NCI-H2029 (cell line): ENCODE data around the gene ANTXR1.

ENCODE experiments used
- DNase-seq: peaks from one replicate; lab custom pipeline; 2025; lab: John Stamatoyannopoulos, UW

Gene ANTXR1

DNA sequence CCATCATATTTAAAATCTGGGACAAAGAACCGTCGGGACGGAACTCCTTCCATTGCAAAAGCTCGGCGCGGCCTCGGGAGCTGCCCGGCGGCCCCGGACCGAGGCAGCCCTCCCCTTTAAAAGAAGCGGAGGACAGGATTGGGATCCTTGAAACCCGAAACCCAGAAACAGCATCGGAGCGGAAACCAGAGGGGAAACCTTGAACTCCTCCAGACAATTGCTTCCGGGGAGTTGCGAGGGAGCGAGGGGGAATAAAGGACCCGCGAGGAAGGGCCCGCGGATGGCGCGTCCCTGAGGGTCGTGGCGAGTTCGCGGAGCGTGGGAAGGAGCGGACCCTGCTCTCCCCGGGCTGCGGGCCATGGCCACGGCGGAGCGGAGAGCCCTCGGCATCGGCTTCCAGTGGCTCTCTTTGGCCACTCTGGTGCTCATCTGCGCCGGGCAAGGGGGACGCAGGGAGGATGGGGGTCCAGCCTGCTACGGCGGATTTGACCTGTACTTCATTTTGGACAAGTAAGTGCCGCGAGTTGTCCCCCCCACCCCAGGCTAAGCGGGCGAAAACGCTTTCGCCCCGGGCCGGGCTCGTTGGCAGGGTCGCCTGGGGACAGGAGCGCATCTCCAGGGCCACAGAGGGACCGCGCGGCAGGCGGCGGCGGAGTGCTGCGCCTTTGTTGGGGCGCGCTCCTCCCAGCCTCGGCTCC, at the start of gene ANTXR1:
TSS of gene ANTXR1 (plus strand) at position 38 of the 698 bp plus-strand sequence. CDS start at position 359, 321 bp downstream.
- DNase-seq, result peak; percentile 33

DNA sequence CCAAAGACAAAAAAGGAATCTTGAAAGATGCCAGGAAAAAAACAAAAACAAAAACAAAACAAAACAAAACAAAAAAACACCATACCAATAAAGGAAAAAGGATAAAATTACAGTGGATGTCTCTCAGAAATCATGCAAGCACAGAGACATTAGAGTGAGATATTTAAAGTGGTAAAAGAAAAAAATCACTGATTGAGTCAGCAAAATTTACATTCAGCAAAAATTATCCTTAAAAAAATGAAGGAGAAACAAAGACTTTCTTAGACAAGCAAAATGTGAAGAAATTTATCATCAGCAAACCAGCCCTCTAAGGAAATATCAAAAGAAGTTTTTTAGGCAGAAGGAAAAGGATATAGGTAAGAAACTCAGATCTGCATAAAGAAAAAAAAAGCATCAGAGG, 48.7 kb upstream of the ANTXR1 start:
- DNase-seq, result no peak

DNA sequence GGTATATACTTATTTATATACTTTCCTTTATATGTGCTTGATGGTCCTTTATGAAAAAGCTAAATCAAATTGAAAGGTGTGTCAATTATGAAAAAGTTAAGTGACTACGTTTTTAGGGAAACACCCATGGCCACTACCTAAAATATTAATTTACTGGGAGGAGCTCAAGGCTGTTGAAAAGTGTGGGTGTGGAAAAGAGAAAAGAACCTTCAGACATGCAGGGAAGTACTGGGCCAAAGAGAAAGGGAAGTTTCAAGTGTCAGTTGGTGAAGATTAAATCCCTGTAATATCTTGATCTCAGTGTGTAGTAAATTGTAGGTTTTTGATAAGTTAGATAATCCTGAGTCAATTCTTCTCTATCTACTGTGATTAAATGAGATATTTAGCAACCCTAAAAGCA, 44.8 kb upstream of the ANTXR1 start:
- no peak for DNase-seq

DNA sequence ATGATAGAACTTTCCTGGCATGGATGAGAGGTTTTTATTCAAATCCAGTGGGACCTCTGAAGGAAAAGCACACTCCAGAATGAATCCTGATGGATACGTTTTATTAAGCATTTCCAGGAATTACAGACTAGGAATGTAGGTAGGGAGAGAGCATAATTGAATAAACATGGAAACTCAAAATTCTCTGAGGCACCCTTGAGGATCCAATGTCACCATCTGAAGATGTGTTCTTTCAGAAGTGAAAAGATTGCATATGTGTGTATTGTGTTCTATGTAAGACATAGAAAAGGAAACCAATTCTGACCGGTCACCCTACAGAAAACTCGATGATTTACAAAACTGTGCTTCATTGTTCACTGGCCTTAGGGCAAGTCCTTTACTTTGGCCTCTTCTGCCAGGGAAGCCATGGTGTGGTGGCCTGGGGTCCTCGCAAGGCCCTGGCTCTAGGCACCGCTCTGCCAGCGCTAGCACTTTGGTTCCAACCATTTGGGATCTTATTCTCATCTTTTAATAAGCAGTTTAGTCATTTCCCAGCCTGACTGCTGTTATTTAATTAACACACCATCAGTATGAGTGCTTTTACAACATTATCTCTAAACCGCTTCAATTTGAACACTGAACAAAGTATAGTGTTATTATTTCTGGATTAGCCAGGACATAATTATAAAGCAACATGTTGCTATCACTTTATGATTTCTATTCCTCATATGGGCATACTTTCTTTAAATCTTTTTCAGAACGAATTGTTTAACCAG, 43.1 kb upstream of the ANTXR1 start:
- no peak for DNase-seq

DNA sequence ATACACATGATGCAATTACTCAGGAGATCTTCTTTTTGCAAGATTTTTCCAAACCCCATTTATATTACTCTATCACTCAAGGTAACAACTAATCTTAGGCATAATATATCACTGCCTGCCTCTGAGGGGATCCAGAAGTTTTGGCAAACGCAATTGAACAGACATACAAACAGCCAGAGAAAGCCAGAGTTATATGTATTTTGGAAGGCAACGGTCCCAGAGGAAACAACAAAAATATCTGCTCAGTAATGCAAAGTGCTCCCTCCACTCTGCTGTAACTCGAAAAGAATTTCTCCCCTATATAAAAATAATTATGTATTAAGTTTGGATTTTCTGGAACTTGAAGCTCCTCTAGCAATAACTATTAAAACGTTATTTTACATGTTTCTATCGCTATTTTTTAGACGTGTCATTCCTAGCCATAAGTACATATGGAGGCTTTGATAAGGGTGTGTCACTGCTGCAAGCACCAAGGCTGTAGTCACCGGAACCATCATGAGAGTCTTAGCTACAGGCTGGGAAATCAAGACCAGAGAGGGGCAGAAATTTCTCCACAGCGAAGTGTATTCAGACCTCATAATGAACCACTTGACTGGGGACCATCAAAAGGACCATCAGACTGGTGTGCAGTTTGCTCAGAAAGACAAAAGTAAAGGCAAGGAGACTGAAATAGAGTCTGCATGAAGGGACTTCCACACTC, 42.3 kb upstream of the ANTXR1 start:
- no peak for DNase-seq

DNA sequence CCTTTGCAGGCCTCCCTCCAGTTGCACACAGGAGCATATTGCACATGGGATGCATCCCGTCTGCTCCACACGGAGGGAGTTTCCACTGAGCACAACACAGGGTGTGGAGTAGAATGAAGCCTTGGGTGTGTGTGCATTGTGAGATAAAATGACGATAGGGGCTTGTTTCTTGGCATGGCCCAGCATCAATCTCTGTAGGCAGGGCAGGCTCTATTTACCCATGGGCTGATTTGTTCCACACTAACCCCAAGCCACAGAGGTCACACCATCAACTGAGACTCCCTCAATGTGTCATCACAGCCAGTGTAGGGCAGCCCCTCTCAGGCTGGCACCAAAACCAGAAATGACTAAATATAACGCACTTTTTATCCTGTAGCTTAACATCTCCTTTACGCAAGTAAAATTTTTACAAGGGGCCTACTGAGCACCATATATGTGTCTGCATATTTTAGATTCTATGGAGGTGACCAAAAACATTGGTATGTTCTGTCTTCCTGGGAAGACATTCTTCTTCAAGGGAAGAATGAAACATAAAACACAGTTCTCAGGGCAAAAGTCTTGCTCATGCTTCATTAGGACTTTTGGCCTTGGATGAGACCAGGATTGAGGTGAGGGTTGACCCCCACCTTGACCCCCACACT, 41.3 kb upstream of the ANTXR1 start:
- DNase-seq, result no peak

DNA sequence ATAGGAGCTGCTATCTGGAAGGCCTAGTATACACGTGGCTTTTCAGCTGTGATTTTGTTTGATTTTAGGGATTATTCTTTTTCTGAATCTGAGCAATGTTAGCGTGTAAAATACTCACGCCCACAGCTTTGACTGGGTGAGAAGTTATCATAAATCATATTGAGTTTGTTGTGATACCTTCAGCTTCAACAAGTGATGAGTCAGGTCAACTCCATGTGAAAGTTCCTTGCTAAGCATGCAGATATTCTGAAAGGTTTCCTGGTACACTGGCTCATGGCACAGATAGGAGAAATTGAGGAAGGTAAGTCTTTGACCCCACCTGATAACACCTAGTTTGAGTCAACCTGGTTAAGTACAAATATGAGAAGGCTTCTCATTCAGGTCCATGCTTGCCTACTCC, 38.7 kb upstream of the ANTXR1 start, which contains the start of gene GKN1:
TSS of gene GKN1 (plus strand) at position 386 of the 400 bp plus-strand sequence. CDS start 42 bp downstream, outside the sequence.
- DNase-seq, result no peak

DNA sequence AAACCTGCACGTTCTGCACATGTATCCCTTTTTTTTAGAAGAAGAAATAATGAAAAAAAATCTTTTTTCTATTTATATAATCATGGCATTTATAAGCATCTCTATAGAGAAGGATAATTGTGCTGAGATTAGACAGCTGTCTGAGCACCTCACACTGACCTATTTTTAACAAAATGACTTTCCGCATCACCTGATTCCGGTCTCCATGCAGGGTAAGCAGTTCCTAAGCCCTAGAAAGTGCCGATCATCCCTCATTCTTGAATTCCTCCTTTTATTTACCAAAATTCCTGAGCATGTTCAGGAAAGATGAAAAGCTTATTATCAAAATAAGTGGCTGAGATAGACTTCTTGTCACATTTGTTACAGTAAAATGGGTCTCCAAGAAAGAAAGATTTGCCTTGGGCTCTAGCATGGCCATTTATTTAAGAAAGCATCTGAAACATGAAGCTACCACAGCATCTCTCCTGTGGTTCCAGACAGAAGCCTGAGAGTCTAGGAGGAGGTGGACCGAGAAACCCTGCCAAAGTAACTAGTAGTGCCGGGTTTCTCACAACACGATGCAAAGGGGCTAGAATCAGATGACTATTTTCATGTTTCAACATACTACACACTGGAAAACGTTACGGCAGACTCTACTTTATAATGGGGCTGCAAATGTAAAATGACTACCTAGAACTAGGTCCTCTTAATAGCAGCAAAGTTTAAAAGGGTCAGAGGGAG, 37.9 kb upstream of the ANTXR1 start:
- no peak for DNase-seq

DNA sequence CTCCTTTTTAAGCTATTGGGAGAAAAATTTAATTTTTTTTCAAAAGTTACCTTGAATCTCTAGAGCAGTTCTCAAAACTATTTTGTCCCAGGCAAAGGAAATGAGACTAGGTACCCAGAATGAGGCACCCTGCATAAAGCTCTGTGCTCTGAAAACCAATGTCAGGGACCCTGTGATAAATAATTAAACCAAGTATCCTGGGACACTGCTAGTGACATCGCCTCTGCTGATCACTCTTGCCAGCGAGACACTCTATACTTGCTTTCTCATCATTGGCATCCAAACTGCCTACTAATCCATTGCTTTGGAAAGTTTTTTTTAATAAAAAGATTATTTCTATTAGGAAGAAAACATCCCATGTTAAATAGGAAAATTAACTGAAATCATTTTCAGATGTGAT, 37.1 kb upstream of the ANTXR1 start:
- DNase-seq, result no peak

DNA sequence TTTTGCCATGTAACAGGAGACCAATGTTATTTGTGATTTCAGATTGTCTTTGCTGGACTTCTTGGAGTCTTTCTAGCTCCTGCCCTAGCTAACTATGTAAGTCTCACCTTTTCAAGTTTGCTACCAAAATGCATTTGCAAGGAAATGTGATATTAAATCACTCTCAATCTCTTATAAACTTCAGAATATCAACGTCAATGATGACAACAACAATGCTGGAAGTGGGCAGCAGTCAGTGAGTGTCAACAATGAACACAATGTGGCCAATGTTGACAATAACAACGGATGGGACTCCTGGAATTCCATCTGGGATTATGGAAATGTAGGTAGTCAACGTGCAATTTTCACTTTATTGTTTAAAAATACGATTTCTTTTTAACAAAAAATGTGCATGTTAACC, 35.5 kb upstream of the ANTXR1 start:
- DNase-seq, result no peak

DNA sequence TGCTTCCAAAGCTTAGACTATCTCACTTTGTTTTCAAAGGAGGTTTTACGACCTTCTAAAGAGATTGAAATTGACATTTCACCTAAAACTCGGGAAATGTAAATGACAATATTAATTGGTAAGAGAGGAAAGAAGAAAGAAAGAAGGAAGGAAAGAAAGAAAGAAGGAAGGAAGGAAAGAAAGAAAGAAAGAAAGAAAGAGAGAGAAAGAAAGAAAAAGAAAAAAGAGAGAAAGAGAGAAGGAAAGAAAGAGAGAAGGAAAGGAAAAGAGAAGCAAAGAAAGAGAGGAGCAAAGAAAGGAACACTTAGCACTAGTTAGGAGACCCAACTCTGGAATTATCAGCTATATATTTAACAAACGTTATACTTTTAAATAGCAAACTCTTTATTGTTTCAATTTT, 34.9 kb upstream of the ANTXR1 start:
- no peak for DNase-seq

DNA sequence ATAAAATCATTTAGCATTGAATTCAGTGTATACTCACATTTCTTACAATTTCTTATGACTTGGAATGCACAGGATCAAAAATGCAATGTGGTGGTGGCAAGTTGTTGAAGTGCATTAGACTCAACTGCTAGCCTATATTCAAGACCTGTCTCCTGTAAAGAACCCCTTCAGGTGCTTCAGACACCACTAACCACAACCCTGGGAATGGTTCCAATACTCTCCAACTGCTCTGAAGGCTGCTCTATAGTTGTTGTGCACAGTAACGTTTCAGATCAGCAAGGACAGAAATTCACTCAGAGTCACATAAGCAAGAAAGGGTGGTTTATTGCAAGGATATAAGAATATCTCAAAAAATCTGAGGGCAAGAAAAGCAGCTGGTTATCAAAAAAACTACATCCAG, 32.0 kb upstream of the ANTXR1 start:
- DNase-seq, result peak; percentile 50

DNA sequence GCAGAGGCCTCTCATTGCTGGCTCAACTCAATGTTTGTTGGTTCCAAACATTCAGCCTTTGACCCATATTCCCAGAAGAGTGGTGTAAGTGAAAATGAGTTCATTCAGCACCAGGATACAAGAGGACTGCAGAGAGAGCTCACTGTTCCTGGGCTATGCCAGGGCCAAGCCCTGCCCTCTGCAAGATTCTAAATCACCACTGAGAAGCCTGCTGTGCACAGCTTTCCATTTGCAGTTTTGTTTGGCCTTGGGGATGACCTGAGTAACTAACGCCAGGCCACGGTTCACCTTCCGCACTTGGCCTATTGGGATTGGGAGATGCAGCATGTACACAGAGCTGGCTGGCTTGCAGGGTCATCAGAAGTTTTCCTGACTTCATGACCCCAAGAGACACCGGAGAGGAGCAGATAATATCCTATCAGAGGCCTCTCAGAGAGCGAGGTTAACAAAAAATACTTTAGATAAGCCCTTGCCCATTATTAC, 25.9 kb upstream of the ANTXR1 start:
- no peak for DNase-seq

DNA sequence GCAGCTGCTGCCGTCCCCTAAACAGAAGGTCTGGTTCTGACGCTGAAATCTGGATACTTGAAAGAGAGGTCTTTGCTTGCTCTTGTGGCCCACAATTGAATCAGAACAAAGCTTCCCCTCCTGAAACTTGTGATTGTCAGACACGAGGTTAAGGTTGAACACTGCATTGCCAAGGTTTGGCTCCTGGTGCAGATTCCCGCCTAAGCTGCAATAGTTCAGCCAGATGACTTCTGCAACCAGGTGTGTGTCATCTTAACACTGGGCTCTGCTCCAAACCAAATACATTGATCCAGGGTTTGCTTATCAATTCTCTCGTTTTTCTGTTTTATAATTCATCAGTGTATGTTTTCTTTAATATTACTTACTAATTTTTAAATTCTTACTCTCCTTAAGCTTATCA, 23.9 kb upstream of the ANTXR1 start:
- no peak for DNase-seq

DNA sequence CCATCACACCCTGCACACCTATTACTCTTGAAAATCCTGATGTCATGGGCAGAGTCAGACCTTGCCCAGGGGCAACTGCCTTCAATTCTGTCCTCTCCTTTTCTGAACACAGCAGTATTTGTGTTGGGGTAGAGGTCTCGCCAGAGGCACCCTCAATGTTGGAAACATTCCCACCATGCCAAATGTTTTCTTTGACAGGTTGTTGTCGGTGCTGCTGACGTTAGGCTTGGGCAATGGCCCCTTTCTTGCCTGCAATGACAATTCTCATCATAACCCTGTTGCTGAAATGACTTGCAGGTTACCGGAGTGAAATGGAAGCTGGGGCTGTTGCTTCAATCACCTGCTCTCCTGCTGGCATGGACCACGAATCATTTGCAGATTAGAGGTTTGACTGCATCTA, 20.6 kb upstream of the ANTXR1 start:
- DNase-seq, result no peak

DNA sequence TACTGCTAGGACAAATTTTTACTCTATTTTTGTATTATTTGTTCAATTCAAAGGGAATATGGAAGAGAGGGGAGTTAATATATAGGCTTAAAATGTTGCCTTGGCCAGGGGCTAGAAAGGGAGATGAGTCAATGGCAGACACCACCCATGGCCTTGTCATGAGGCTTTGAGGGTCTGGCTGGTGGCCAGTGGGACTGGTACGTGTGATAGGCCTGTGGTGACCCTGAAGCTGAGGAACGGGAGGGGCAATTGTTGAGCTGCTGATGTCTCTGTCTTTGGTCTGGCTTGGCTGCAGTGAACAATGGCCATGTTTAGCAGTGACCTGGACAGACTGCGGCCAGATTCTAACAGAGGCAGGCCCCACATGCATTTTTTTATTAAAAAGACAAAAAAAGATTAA, 20.0 kb upstream of the ANTXR1 start:
- no peak for DNase-seq

DNA sequence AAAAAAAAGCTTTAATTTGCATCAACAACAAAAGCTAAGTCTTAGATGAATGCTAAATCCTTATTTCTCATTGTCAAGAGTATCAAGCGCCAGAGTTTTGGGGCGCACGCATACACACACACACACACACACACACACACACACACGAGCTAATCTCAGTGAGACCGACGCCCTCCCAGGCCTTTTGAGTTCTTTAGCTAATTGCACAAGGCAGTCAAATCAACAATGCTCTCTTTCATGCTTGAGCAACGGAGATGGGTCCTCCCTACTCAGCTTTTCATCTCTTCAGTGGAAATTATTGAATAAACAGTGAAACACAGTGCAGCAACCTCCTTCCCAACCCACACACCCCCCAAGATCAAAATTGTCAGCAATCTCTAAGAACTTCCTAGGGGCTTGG, 19.3 kb upstream of the ANTXR1 start:
- no peak for DNase-seq

DNA sequence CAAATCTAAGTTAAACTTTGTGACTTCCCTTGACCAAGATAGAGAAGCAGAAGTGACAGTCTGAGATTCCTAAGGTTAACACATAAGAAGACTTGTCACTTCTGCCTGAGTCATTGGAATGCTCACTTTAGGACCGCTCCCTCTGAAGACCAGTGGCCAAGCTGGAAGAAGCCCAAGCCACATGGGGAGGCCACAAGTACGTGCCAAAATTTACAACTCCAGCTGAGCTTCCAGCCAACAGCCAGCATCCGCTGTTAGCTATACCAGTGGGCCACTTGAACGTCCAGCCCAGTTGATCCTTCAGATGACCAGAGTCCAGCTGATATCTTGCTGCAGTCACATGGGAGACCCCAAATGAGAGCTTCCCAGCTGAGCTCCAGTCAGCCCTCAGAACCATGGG, 18.1 kb upstream of the ANTXR1 start:
- DNase-seq, result no peak

DNA sequence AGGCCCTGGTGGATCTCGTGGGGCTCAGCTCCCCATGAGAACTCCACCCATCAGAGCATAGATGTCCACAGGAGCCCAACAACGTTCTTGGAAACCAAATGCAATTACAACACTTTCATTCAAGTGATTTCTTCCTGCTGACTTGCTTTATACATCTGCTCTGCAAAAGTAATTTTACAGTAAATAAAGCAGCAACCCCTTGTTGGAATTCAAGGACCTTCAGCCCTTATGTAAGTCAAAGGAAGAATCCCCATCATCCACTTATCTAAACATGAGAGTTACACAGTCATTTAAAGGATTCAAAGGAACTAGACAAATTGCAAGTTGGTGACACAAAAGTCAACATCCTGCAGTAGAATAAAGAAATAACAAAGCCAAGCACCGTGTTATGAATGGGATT, 17.1 kb upstream of the ANTXR1 start:
- DNase-seq, result no peak

DNA sequence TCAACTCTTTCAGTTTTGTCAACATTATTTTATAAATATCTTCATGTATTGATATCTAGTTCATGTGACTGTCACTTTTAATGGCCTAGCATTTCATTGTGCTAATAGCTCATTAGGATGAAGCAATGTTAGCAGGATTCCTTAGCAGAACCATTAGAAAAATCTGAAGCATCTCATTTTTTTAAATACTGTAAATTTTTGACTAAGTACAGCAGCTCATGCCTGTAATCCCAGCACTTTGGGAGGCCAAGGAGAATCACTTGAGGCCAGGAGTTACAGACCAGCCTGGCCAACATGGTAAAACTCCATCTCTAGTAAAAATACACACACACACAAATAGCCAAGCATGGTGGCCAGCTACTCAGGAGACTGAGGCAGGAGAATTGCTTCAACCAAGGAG, 15.6 kb upstream of the ANTXR1 start:
- DNase-seq, result no peak

DNA sequence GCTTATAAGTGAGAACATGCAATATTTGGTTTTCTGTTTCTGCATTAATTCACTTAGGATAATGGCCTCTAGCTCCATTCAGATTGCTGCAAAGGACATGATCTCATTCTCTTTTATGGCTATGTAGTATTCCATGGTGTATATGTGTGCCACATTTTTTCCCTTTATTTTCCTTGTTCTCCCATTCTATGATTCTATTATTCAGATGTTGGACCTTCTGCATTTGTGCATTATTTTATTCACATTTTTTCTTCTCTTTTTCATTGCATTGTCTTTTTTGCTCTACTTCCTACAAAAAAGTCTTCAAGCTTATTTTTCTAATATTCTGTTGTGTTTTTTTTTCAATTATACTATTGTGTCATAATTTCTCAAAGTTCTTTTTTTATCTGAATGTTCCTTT, 11.1 kb upstream of the ANTXR1 start:
- DNase-seq, result no peak

DNA sequence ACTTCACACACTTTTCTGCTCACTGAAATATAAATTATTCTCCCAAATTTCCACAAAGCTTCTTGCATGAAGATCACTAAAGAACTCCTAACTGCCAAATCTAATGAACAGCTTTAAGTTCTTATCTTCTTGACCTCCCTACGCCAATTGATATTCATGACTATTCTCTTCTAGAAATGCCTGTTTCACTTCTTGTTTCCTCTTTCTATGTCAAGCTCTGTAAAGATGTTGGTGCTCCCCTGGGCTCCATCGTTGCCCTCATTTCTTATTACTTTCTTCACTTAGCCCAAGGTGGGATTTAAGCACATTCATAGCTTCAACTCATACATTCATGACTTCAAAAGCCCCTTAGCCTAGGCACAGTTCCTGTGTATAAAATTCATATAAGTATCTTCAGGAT, 9.2 kb upstream of the ANTXR1 start:
- DNase-seq, result no peak
